ENCODE results near the gene RAD50.

RAD50 gene

DNA sequence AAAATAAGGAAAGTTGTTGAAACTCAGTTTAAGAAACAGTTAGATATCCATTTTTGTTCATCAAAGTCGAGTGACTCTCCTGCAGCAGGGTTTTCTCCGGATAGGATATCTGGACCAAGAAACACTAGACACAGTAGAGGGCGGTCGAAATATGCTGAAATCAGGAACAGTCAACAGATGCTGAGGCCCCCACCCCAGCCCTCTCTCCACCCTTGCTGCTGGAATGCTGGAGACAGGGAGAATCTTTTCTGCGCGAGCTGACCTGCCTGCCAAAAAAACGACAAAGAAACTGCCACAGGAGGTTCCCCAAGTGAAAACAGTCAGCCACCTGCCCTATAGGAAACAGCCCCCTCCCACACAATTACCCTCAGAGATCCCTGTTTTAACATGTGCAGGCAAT lies 96.9 kb downstream of the RAD50 start:
- TF ChIP-seq, protein P1, sequence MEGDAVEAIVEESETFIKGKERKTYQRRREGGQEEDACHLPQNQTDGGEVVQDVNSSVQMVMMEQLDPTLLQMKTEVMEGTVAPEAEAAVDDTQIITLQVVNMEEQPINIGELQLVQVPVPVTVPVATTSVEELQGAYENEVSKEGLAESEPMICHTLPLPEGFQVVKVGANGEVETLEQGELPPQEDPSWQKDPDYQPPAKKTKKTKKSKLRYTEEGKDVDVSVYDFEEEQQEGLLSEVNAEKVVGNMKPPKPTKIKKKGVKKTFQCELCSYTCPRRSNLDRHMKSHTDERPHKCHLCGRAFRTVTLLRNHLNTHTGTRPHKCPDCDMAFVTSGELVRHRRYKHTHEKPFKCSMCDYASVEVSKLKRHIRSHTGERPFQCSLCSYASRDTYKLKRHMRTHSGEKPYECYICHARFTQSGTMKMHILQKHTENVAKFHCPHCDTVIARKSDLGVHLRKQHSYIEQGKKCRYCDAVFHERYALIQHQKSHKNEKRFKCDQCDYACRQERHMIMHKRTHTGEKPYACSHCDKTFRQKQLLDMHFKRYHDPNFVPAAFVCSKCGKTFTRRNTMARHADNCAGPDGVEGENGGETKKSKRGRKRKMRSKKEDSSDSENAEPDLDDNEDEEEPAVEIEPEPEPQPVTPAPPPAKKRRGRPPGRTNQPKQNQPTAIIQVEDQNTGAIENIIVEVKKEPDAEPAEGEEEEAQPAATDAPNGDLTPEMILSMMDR (IDR thresholded peaks at IDR 0.05; ENCODE audit: control insufficient read depth, insufficient read depth, low read depth, low read length, missing control alignments) = no peak
- DNase-seq (ENCODE audit: low read depth) = no peak
- no peak overlapping the region for H3K4me3 ChIP-seq (ENCODE audit: control insufficient read depth, low read depth, low read length)

DNA sequence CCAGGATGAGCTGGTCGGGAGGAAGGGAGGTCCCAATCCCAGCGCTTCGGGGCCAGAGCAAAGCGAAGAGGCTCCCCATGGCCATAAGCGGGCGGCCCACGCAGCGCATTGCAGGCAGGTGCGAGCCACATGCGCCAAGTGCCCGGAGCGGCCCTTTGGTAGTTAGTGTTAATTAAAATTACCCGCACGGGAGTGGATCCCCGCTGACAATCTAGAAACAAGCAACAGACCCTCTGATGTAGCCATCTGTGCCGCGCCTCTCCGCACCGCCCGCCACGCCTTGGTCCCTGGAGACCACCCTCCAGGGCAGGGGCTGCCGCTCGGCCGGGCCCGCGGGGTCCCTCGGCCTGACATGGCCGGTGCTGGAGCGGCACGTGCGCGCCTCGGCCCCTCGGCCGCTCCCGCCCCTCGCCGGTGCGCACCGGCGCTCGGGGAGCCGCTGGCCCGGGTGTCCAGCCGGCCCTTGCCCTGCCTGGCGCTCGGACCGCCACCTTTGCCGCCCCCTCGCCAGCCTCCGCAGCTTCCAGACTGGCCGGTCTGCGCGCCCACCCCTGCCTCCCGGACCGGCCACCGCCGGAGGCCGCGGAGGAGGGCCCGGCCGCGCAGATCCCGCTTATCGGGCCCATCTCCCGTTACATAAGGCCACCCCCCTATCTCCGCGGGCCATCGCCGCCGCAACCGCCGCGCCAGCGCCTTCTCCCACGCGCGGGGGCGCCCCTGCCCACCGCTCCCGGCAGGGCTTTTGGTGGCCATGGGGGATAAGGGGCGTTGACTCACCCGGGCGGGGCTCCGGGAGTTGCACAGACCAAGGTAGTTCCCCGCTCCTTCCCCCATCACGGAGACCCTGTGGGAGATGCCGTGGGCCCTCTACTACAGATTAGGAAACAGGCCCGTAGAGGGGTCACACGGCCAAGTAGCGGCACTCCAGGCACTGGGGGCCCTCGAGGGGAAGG lies 99.3 kb downstream of the RAD50 start:
- TF ChIP-seq, protein P1 (IDR thresholded peaks at IDR 0.05; ENCODE audit: control insufficient read depth, insufficient read depth, low read depth, low read length, missing control alignments) = peak; percentile 13
- DNase-seq (ENCODE audit: low read depth) = no peak
- peak overlapping the region; percentile 25 for H3K4me3 ChIP-seq (ENCODE audit: control insufficient read depth, low read depth, low read length)

DNA sequence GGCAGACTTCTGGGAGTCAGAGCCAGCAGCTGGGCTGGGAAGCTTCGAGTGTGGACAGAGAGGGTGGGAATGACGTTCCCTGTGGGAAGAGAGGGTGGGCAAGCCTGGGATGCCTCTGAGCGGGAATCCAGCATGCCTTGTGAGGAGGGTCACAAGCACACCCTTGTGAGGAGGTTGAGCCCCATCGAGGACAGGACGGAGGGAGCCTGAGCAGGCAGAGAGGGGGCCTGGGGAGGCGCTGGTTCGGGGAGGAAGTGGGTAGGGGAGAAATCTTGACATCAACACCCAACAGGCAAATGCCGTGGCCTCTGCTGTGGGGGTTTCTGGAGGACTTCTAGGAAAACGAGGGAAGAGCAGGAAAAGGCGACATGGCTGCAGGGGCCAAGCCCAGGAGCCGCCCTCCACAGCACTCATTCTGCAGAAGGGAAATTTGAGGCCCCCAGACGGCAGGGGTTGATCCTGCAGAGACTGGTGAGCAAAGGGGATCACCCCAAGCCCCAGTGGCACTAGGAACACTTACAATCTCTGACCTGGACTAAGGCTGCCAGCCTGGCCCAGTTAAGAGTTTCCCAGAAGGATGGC lies 100.1 kb downstream of the RAD50 start:
- peak overlapping the region; percentile 25; the same call in 1 of the 2 replicates for H3K4me3 ChIP-seq (ENCODE audit: control insufficient read depth, low read depth, low read length)
- no peak for DNase-seq (ENCODE audit: low read depth)
- TF ChIP-seq, protein P1 (IDR thresholded peaks at IDR 0.05; ENCODE audit: control insufficient read depth, insufficient read depth, low read depth, low read length, missing control alignments) = no peak

DNA sequence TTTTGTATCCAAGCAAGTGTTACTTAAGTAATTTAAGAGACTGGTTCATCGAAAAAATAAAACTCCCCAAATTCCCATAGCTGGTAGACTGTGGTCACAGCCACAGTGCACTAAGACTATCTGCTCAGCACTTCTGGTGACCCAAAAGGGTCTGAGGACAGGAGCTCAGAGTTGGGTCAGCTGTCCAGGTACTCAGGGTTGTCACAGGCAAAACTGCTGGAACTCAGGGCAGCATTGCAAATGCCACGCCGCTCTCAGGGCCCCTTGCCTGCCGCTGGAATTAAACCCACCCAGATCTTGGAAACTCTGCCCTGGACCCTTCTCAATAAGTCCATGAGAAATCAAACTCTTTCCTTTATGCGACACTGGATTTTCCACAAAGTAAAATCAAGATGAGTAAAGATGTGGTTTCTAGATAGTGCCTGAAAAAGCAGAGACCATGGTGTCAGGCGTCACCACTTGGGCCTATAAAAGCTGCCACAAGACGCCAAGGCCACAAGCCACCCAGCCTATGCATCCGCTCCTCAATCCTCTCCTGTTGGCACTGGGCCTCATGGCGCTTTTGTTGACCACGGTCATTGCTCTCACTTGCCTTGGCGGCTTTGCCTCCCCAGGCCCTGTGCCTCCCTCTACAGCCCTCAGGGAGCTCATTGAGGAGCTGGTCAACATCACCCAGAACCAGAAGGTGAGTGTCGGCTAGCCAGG lies 101.1 kb downstream of the RAD50 start, which contains the start of gene IL13:
TSS of gene IL13 (plus strand) at position 498 of the 705 bp plus-strand sequence. CDS start at position 512, 14 bp downstream.
- TF ChIP-seq, protein P1 (IDR thresholded peaks at IDR 0.05; ENCODE audit: control insufficient read depth, insufficient read depth, low read depth, low read length, missing control alignments) = no peak
- H3K4me3 ChIP-seq (ENCODE audit: control insufficient read depth, low read depth, low read length) = no peak within 1 kb of the TSS
- DNase-seq (ENCODE audit: low read depth) = no peak

DNA sequence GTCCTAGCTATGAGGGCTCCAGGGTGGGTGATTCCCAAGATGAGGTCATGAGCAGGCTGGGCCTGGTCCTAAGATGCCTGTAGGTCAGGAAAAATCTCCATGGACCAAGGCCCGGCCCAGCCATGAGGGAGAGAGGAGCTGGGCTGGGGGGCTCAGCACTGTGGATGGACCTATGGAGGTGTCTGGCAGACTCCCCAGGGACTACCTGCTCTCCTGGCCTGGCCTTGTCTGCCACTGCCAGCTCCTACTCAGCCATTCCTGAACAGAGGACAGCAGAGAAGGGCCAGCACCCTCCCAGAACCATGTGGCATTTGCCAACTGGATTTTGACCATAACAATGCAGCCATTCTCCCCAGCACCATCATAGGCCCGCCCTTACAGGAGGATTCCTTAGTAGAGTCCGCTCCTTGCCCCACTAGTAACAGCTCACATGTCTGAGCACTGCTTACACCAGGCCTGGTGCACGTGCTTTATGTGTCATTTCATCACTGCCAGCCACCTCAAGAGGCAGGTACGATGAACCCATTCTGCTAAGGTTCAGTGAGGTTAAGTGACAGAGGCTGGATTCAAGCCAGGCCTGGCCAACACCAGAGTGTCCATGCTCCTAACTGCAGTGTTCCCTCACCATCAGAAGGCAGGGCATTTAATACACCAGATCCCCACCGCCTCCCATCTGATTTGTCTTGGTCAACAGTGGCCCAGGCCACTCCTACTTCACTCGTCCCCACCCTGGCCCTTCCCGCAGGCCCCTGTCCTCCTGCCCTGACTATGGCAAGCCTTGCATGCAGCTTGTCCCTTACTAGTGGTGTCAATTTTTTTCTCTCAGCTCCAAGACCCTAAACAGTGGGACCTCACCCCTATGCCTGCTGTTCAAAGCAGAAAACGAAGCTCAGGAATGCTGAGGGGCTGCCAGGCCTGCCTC lies 101.9 kb downstream of the RAD50 start:
- H3K4me3 ChIP-seq (ENCODE audit: control insufficient read depth, low read depth, low read length) = no peak overlapping the region
- TF ChIP-seq, protein P1 (IDR thresholded peaks at IDR 0.05; ENCODE audit: control insufficient read depth, insufficient read depth, low read depth, low read length, missing control alignments) = no peak
- DNase-seq (ENCODE audit: low read depth) = no peak
